ENCODE data around the gene GEMIN7.

GRCh38 chr19:45125975-45126493 lies 47.0 kb downstream of the GEMIN7 start:
- TF ChIP-seq CTCF (IDR thresholded peaks at IDR 0.05; ENCODE audit: low read depth, low read length, missing input control): peak; percentile 68
- no peak for TF ChIP-seq TAF1 (conservative IDR thresholded peaks at IDR 0.05)
- TF ChIP-seq ZBTB33 (IDR thresholded peaks at IDR 0.05): no peak
- TF ChIP-seq MAX (IDR thresholded peaks at IDR 0.05): no peak
- TF ChIP-seq JUND (IDR thresholded peaks at IDR 0.05): no peak
- TF ChIP-seq SP1 (IDR thresholded peaks at IDR 0.05): no peak
- no peak for TF ChIP-seq ATF3 (IDR thresholded peaks at IDR 0.05)
- TF ChIP-seq YY1 (IDR thresholded peaks at IDR 0.05): no peak
- no peak for TF ChIP-seq FOXA1 (IDR thresholded peaks at IDR 0.05)
